GM21526 (cell line): ENCODE measurements around the gene VPS8.

Source experiments
- ATAC-seq: cut with Tn5 transposase; IDR thresholded peaks from one replicate; pipeline ENCODE4 v1.9.1; 2021; ENCODE audit warnings: moderate library complexity; ENCODE audit not compliant: unreplicated experiment, low FRiP score

VPS8 gene

DNA sequence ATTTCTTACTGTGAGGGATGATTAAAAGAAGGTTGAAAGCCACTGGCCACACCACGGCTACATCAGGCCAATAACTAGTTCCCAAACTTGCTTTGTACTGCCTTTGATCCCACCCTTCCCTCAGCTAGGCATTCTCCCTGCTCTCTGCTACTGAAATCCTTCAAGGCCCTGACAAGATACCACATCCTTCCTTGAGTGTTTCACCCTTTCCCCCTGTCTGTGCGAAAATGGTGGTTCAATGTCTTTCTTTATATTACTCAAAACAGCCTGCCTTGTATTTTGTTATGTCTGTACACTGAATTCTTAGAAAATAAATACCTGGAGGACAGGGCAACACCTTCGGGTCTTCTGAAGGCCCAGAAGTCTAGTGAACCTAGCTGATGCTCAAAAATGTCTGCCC, 932 bp upstream of the VPS8 start:
- no peak for ATAC-seq

DNA sequence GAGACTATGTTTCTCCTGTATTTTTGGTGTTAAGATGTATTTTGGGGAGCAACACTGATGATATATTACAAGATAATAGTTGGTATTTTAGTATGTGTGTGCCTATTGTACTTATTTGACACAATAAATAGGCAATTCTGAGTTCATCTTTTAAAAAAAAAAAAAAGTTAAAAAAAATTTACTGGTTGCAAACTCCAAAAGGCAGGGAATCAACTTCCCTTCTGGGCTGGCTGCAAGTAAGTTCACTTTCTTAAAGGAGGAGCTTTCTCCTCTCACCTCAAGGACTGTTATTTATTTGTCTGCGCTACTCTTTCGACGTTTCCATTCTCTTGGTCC, 335 bp upstream of the VPS8 start:
- ATAC-seq = no peak

DNA sequence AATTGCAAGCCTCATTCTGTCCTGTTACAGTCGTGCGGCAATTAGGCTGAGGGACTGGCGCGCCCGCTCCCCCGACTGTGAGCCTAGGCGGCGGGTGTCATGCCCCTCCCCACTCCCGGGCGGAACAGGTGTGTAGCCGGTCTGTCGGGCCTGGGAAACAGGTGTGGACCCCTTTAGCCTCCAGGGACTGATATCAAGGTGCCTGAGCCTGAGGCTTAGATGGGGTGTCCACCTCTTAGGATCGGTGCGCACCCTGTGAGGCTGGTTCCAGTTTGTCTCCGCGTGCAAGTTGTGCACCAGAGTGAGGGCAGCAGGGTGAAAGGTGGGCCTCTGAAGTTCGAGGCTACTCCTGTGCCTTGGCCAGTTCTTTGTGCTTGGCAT, 686 bp downstream of the VPS8 start:
- ATAC-seq = peak; percentile 24

DNA sequence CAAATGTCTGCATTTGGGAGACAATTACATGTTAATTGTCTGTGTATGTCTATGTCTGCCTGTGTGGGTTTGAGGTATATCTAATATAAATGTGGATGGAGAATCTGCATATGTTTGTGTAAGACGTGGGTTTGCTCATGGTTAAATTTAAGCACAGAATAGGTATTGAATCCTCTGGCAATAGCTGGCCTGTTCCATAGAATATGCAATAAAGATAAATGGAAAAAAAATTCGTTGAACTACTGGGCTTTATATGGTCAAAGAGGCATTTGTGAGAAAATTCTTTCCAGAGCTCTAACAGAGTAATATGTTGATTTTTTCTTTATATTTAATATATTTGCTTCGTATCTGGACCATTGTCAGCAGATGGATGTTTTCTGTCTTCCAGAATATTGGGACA, 1.4 kb downstream of the VPS8 start:
- no peak for ATAC-seq

DNA sequence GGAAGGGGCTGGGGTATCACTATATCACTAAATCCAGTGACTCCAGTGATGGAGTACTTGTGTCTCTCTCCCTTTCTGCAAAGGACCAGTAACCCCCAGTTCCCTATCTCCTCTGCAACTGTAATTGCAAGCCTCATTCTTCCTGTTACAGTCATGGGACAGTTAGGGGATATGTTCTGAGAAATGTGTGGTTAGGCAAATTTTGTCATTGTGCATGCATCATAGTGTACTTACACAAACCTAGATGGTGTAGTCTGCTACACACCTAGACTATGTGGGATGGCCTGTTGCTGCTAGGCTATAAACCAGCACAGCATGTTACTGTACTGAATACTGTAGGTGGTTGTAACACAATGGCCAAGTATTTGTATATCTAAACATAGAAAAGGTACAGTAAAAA, 2.2 kb downstream of the VPS8 start:
- no peak for ATAC-seq

DNA sequence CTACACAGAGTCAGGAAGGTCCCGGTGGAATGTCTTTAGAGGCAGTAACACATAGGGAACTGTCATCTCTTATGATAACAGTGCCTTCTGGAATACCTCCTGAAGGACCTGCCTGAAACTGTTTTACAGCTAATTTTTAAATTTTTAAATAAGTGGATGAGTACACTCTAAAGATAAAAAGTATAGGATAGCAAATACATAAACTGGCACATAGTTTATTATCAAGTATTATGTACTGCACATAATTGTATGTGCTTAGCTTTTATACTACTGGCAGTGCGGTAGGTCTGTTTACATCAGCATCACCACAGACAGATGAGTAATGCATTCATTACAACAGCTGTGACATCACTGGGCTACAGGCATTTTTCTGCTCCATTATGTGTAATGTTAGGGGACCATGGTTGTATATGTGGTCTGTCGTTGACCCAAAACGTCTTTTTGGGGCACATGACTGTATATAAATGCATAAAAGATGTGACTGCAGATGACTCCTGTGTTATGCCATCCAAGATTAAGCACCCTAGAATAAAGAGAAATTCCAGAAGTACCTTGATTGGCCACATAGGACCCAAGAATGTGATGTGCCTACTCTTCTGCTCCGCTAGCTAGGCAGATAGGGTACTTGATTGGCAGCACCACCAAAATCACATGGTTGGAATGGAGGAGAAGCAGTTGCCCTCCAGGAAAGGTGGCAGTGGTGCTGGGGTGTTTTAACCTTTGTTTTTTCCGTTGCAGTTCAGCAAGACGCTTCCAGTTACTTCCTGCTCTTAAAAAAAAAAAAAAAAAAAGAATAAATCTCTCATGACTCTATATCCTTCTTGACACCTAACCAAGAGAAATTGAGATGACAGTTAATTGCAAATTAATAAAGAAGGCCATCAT, 3.3 kb downstream of the VPS8 start:
- no peak for ATAC-seq

DNA sequence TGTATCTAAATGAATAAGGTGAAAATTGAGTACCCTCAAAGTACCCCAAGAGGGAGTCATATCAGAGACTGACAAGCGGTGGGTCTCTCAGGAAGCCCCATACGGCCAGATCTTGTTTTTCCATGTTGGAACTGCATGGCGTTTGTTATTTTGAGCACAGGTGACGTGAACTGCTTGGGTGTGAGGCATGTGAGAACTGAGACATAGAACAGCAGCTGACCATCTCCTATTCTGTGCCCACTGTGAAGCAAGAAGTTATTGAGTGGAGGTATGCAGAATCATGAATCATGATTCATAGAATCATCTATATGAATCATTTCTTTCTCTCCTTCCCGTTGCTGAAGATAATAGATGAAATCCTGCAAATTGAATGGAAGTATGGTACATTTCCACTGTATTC, 4.6 kb downstream of the VPS8 start:
- ATAC-seq = no peak

DNA sequence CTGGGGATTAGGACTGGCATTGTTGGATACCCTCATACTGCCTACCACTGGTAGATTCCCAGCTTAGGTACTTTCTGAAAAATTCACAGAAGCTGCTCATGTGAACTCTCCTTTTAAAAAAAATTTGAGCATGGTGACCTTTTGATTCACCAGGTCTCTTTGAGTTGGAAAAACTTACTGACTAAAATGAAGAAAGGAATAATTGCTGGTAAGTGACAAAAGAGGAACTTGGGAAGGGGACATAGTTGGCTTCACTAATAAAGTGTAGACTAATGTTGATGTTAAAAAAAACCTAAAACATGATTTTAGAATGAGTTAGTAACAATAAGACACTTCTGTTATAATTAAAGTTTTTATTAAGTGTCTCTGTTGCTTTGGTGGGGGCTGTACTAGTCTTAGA, 8.6 kb downstream of the VPS8 start:
- no peak for ATAC-seq

DNA sequence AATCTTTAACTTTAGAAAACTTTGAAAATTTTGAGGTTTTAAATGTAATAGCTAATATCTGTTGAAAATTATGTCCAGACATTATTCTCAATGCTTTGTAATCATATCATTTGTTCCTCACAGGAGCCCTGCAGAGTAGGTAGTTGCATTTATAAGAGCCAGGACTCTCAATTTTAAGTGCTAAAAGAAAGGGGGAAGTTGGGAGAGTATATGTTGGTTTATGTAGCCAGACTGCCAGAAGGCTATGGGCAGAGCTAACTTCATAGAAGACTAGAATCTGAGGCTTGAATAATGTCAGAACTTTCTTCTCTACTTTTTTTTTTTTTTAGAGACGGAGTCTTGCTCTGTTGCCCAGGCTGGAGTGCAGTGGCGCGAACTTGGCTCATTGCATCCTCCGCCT, 9.1 kb downstream of the VPS8 start:
- no peak for ATAC-seq

DNA sequence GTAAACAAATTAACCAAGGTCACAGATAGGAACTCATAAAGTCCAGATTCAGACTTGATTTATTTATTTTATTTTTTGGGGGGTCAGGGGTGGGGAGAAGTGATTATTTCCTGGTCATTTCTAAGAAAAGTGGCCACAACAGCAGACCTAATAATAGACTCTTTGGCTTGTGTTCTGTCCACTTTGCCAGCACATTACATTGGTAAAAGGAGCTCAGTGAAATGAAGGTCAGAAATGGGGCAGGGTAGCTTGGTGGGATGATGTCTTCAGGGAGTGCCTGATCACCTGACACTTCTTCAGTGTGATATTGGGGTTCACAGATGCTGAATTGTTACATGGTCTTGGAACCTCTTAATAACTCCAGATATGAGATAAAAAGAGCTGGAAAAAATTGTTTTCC, 10.1 kb downstream of the VPS8 start:
- no peak for ATAC-seq

DNA sequence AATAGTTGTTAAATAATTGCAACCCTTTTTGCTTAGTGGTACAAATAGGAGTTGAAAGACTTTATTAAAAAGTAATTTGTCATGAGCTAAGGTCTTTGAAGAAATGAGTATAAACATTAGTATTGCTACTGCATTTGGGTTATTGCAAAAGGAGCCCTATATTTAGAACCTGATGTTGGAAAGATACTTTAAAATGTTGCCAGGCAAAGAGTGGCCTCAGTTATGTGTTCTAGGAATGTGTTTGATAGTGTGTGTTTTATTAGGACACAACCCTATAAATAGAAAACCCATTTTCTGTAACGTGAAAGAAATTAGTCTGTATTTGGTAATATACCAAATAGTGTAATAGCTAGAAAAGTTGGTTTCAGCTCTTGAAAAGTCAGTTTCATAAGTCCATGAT, 10.7 kb downstream of the VPS8 start:
- ATAC-seq = no peak

DNA sequence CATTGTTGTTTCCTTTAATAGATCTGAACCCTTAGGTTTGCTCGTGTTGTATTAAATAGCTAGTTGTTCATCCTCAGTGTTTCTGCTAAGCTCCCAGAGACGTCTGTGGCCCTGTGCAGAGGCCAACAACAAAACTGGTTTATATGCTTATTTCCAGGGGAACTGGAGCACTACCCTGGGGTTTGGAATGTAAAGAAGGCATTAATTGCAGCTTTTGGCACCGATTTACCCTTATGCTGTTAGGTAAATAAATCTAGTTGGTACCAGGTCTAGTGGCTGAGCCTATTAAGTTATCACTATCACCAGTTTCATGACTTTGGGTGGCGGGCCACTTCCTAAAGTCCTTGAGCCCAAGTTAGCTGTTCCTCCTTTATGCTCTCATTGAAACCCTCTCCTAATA, 12.0 kb downstream of the VPS8 start:
- no peak for ATAC-seq

DNA sequence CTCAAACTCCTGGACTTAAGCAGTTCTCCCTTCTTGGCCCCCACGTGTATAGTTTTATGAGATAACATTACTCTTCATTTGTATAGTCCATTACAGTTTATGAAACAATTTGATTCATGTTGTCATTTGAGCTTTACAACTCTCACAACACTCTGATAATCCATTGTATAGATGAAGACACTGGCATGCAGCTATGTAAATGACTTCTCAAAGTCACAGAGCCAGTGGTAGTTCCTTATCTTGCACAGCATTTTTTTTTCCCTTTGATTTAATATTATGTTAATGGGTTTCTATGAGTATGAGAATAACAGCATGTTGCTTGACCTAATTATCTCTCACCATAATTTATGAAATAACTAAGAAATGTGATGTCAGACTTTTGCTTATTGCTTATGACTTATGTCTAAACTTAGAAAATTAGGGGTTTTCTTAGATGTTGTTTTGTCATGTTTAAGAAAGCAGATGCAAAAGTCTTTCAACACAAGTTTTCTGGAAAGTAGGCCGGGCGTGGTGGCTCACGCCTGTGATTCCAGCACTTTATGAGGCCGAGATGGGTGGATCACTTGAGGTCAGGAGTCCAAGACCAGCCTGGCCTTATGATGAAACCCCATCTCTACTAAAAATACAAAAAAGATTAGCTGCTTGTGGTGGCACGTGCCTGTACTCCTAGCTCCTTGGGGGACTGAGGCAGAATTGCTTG, 13.3 kb downstream of the VPS8 start:
- ATAC-seq = no peak

DNA sequence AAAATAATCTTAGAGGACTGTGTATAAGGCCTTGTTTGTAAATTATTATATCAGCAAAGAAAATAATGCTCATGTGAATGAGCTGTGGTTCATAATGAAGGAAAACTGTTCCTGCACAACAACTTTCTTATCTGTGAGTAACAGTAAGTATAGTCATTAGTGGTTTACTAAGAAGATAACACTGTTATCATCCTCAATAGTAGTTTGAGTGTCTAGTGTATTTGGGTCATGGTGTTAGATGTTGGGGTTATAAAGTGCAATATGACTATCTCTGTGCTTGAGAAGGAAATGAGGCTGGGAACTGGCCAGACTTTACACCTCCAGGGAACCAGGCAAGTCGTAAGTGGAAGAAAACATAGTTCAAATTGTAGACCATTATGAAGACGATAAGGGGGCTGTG, 15.6 kb downstream of the VPS8 start:
- ATAC-seq = no peak

DNA sequence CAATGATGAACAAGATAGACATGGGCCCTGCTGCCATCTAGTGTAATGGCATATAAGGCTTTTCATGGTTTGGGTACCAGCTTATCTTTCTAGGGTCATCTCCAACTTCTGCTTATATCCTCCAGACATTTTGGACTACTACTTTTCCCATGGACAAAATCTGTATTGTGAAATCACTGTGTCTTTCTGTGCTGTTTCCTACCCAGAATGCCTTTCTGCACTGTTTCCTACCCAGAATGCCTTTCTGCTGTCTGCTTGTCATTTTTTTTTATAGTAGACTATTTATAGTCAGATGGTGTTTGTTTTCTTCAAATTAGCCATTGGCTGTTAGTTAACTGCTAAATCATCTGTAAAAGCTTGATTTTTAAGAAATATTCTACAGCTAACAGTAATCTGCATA, 20.1 kb downstream of the VPS8 start:
- ATAC-seq = no peak

DNA sequence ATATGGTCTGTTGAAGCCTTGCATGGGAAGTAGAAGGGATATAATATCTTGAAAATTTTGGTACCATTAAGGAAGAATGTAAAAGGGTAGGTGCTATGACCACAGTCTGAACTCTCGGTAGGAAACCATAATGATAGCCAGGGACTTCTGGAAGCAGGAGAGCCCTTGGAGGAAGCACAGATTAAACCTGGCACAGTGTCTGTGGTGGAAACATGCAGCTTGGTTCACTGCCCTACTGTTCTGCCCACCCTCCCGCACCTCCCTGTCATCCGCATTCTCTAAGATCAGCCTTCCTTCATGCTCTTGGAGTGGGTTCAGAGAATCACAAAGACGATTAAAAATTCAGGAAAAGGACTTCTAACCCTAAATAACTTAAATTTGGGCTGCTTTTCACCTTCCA, 20.9 kb downstream of the VPS8 start:
- no peak for ATAC-seq

DNA sequence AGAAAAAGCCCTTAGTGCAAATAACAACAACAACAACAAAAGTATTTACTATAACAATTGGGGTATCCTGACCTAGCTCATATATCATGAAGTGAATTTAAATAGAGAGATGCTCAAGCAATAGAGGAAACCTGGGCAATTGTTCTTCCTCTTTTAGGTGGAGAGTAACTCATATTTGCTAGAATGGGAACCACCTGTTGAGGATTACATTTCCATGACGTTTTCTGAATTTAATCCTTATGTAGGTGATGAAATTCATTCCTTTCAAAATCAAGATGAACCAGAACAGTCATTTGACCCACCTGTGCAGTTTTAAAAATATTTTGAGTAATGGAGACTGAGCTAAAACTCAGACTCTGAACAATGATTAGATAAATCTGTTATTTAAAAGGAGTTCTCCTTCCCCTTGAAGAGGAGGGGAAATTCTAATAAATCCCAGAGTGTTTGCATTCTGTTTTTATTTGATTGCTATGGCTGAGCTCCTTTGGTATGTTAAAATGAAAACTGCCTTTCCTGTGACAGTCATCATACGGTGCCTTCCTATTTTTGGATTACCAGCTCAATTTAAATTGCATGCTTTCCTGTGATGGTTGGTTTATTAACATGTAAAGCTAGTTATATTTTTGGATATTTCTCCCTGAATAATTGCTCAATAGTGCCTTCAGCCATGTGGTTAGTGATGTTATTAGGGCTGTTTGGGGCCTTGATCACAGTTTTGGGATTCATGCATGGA, 24.3 kb downstream of the VPS8 start:
- ATAC-seq = no peak

DNA sequence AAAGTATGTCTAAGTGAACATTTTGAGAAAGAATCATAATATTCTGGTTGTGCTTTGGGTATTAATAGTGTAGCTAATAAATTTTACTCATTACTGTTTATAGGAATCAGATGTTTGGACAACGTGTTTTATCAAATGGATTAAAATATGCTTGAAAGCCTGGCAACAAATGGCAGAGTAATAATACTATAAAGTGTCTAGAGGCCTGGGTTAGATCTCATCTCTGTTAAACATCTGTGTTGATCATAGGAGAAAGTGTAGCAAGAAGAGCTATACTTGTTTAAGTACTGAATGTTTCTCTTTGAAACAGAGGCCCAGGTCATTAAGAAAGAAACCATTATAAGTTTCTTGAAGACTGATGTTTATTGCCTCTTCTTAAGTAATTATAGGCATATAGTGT, 30.5 kb downstream of the VPS8 start:
- no peak for ATAC-seq

DNA sequence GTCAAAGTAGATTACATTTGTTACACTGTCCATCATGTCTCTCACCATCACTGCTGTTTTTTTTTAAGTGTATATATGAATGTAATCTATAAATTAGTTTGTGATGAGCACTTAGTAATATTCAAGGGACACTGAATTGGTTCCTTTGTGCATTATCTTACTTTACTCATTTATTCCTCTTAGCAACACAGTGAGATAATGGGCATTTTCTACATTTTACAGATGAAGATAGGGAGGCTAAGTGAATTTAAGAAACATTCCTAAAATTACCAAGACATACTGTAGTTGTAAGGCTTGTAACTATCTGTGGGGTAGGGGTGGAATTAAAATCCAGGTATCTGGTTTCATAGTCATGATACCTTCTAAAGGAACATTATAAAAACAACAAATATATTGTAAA, 33.9 kb downstream of the VPS8 start:
- no peak for ATAC-seq

DNA sequence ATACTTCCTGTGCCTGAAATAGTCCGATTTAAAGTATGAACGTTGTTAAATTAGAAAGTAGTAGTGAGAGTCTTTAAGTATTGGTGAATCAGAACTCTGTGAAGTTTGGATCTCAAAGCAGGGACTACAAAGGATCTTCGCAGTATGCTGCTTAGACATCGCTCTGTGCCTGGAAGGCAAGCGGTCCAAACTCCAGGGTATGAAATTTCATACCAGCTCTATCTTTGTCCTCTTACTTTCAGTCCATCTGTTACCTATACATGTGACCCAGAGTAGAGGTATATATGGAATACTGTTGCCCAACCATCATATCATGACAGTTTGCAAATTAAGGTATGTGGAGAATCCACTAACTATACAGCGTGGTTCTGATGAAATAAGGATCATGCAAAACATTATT, 34.5 kb downstream of the VPS8 start:
- ATAC-seq = no peak

DNA sequence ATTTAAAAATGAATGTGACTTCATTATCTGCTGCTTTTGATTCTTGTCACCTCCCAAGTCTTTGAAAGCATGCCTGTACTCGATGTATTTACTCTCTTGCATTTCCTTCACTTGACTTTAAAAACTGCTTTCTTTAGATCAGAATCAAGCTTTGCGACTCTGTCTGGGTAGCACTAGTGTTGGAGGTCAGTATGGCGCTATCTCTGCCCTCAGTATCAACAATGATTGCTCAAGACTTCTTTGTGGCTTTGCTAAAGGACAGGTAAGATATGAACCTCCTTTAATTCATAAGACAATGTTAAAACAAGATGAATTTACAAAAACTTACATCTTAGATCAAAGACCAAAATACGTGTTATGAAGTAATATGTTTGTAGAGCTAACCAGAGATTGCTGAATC, 37.0 kb downstream of the VPS8 start:
- no peak for ATAC-seq

DNA sequence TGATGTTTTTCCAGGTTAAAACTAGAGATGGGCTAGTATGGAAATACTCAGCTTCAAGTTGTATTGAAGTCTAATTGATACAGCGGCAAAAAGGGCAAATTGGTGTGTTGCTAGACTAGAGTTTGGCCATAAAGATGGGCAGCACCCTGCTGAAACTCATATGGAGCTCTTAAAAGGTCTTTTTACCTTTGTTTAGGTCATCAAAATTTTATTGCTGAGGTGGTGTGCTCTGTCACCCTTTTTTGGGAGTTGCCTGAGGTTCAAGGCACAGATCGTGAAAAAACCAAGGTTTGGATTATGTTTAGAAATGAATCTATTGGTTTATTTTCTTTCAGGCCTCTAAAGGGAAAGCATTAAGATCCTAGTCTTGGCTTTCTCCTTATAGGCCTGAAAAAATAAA, 38.2 kb downstream of the VPS8 start:
- no peak for ATAC-seq
